Measurements from ENCODE around the gene OR9K2.

Gene OR9K2

GRCh38 chr12:55172686-55173085, 46.5 kb downstream of the OR9K2 start:
- no CpG with 5 or more reads among the region's 1 CpG for WGBS (ENCODE audit: insufficient coverage, insufficient read length)
- DNase-seq (ENCODE audit: low read depth, low spot score) = no peak

GRCh38 chr12:55173456-55173855, 47.2 kb downstream of the OR9K2 start:
- Histone ChIP-seq H3K4me1 (ENCODE audit: control insufficient read depth, insufficient read depth, low read length) (0 out of 2 replicates have a peak, but pooled peaks cover 1% of the 10 kb centered on the region), H3K27me3 (ENCODE audit: control insufficient read depth, insufficient read depth, low read length) (no peaks in the 10 kb centered on the region), H3K4me3 (ENCODE audit: low read length) (no peak overlapping the region), H3K9me3 (ENCODE audit: control insufficient read depth, insufficient read depth, low read length) (no peaks in the 10 kb centered on the region; the same call in 1 of the 2 replicates), H3K27ac (ENCODE audit: low read length) (no peak overlapping the region), H3K36me3 (ENCODE audit: control insufficient read depth, insufficient read depth, low read length) (no peaks in the 10 kb centered on the region)
- no peak for DNase-seq (ENCODE audit: low read depth, low spot score)
- WGBS (ENCODE audit: insufficient coverage, insufficient read length) = no CpG with 5 or more reads among the region's 2 CpGs

More at GRCh38 chr12:55172686-55173085, 46.5 kb downstream of the OR9K2 start:
- Histone ChIP-seq H3K36me3 (ENCODE audit: control insufficient read depth, insufficient read depth, low read length) (no peaks in the 10 kb centered on the region), H3K4me1 (ENCODE audit: control insufficient read depth, insufficient read depth, low read length) (0 out of 2 replicates have a peak, but pooled peaks cover 1% of the 10 kb centered on the region), H3K9me3 (ENCODE audit: control insufficient read depth, insufficient read depth, low read length) (no peaks in the 10 kb centered on the region; the same call in 1 of the 2 replicates), H3K4me3 (ENCODE audit: low read length) (no peak overlapping the region), H3K27me3 (ENCODE audit: control insufficient read depth, insufficient read depth, low read length) (no peaks in the 10 kb centered on the region), H3K27ac (ENCODE audit: low read length) (no peak overlapping the region)

Measured in iPS DF 6.9 (cell line).